Choroid plexus epithelial cell (primary cell): Measurements from ENCODE around the gene SBF1.
A peak's percentile ranks its signal among the peaks of the same experiment; 100 is the strongest.

Experiments
- DNase-seq: peaks from one replicate; pipeline ENCODE4 v3.0.0-alpha.2; 2010; ENCODE audit warnings: low read depth
- H3K4me3 ChIP-seq: 2 replicates; pipeline ENCODE4 v1.5.1; 2011; ENCODE audit warnings: low read depth, mild to moderate bottlenecking, control low read depth, low read length, moderate library complexity
- CTCF ChIP-seq: conservative IDR thresholded peaks from 2 replicates; pipeline ENCODE4 v1.5.1; 2011; ENCODE audit warnings: low read depth, mild to moderate bottlenecking, control low read depth, inconsistent platforms, low read length, moderate library complexity

Gene SBF1

DNA sequence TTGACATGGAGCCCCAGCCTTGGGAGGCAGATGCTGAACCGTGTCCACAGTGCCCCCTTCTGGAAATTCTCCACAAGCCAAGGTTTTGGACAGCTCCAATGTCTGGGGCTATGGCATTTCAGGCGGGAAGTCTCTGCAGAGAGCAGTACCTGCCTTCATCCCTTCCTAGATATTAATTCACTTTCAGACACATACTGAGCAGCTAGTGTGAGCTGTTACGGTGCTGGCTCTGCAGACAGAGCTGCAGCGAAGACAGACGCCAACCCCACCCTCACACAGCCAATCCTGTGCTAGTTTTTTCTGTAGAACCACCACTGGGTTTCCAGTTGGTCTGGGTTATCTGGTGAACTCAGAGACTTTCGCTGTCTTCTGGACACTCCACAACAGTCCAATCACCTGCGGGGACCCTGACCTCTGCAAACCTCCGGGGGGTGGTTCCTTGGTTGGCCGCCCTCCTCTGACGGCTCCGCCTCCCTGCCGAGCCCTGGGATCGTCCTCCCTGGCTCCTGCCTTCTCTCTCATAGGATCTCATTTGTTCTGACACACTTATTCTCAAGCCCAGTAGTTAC, 23.6 kb upstream of the SBF1 start:
- H3K4me3 ChIP-seq = no peak overlapping the region
- TF ChIP-seq CTCF = peak; percentile 90
- DNase-seq = peak; percentile 74

DNA sequence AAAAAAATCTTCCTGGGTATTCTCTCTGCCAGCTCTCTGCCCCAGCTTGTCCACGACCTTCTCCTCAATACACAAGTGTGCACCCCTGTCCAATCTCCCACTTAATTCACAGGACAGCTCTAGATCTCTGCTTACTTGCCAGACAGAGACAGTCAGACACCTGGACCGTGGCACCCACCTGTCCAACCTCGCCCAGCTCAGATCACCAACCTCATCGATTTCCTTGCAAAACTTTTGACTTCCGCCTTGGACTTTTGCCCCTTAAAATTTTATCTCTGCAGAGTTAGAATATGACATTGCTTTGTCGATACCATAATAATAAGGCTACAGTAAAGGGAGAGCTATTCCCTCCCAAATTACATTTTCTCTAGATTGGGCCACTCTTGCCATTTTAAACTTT, 22.3 kb upstream of the SBF1 start:
- no peak for TF ChIP-seq CTCF
- H3K4me3 ChIP-seq = no peak overlapping the region
- no peak for DNase-seq

DNA sequence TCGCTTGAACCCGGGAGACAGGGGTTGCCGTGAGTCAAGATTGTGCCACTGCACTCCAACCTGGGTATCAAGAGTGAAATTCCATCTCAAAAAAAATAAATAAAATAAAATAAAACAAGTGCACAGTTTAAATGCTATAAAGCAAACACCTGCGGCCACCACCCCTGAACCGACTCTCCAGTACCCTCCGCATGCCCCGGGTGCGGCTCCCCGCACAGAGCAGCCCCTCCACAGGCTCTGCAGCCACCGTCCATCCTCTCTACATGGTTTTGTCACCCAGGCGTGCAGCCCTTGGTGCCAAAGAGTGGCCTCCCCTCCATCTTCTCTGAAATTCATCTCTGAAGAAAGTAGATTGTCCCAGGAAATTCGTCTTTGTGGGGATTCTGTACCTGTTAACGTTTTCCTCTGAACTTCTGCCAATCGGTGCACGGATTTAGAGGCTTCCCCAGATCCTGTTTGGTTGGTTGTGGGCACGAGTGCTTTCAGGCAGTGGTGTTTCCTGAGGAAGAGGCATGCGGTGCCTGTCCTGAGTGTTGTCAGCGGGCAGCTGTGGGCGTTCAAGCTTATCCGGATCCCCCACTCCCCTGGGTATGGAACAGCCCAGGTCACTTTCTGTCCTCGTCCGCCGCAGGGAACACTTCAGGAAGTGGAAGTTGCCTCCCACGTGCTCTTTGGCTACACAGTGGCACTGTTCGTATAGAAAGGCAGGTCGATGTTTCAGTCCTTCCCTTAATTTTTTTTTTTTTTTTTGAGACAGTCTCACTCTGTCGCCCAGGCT, 15.9 kb upstream of the SBF1 start:
- H3K4me3 ChIP-seq = no peak overlapping the region
- no peak for TF ChIP-seq CTCF
- no peak for DNase-seq

- DNase-seq = no peak
- no peak overlapping the region for H3K4me3 ChIP-seq
- TF ChIP-seq CTCF = no peak
Observed at GRCh38 chr22:50489363-50490243, 14.8 kb upstream of the SBF1 start.

- no peak for TF ChIP-seq CTCF
- H3K4me3 ChIP-seq = no peak overlapping the region
- DNase-seq = no peak
Observed at GRCh38 chr22:50488886-50489285, 14.1 kb upstream of the SBF1 start.

DNA sequence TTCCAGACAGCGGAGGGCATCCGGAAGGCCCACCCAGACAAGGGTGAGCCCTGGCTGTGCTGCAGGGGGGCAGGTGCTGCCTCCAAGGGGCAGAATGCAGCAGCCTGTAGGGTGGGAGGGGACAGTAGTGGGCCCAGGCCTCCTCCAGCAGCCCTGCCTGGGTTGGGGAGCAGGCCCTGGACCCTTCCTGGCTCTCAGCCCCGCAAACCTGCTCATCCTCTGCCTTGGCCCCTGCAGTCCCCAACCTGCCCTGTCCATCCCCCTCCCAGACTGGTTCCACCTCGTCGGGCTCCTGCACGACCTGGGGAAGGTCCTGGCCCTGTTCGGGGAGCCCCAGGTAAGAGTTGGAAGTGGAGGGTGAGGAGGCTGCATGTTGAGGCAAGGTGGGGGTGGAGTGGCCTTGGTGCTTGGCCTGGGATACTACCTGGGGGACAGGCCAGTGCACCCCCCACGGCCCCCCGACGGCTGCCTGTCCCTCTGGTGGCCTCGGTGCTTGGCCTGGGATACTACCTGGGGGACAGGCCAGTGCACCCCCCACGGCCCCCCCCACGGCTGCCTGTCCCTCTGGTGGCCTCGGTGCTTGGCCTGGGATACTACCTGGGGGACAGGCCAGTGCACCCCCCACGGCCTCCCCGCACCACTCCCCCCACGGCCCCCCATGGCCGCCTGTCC, 13.3 kb upstream of the SBF1 start:
- TF ChIP-seq CTCF = no peak
- no peak for DNase-seq

More for the DNA sequence above, 13.3 kb upstream of the SBF1 start:
- H3K4me3 ChIP-seq = no peak overlapping the region
